OCI-LY3 (cell line): ENCODE data around the gene SPRR3.

Experiments
- H2AFZ ChIP-seq: fragments of 200-600, 300-600 bp; shearing (Covaris generic); 2 replicates; pipeline ENCODE4 v1.6.0; 2014; ENCODE audit warnings: antibody characterized with exemption, low read depth, low read length
- H3K27ac ChIP-seq: fragments of 200-600, 300-600 bp; sonication (generic); 2 replicates; pipeline ENCODE4 v1.5.1; 2014; ENCODE audit warnings: mild to moderate bottlenecking, low read length, moderate library complexity, mixed read lengths
- H3K27me3 ChIP-seq: fragments of 200-600, 300-600 bp; sonication (generic); 2 replicates; pipeline ENCODE4 v1.6.1; 2014; ENCODE audit warnings: low read depth, low read length, mixed read lengths
- H3K36me3 ChIP-seq: fragments of 200-600, 300-600 bp; sonication (generic); replicated peaks from 2 replicates; pipeline ENCODE3; 2014; ENCODE audit warnings: low read depth, low read length, mixed read lengths
- H3K4me1 ChIP-seq: fragments of 300-600, 200-600 bp; sonication (generic); 2 replicates; pipeline ENCODE4 v1.6.1; 2014; ENCODE audit warnings: low read length, mixed read lengths
- H3K4me2 ChIP-seq: fragments of 200-600, 300-600 bp; sonication (generic); 2 replicates; pipeline ENCODE4 v1.6.1; 2014; ENCODE audit warnings: low read length, mixed read lengths
- H3K4me3 ChIP-seq: fragments of 300-600, 200-600 bp; sonication (generic); 2 replicates; pipeline ENCODE4 v1.5.1; 2014; ENCODE audit warnings: antibody characterized with exemption, mild to moderate bottlenecking, low read length, moderate library complexity
- H3K79me2 ChIP-seq: fragments of 300-600, 200-600 bp; shearing (Covaris generic); 2 replicates; pipeline ENCODE4 v1.6.1; 2014; ENCODE audit warnings: mild to moderate bottlenecking, low read length, mixed read lengths
- H3K9ac ChIP-seq: fragments of 300-600, 200-600 bp; shearing (Covaris generic); 2 replicates; pipeline ENCODE4 v1.6.0; 2014; ENCODE audit warnings: mild to moderate bottlenecking, low read length, moderate library complexity
- H3K9me3 ChIP-seq: fragments of 200-600, 300-600 bp; shearing (Covaris generic); 2 replicates; pipeline ENCODE4 v1.6.1; 2014; ENCODE audit warnings: low read length, mixed read lengths; ENCODE audit not compliant: insufficient read depth
- H4K20me1 ChIP-seq: fragments of 200-600, 300-600 bp; sonication (generic); 2 replicates; pipeline ENCODE4 v1.6.1; 2016; ENCODE audit warnings: low read length, mixed read lengths; ENCODE audit not compliant: insufficient read depth
- EZH2phosphoT487 ChIP-seq: fragments of 200-600 bp; shearing (Covaris generic); IDR thresholded peaks from 2 replicates; pipeline ENCODE4 v1.6.1; 2018; ENCODE audit warnings: antibody characterized with exemption, mixed run types, low read depth
- TF ChIP-seq, protein P1 (sequence below): fragments of 200-600, 300-600 bp; sonication (generic); IDR thresholded peaks from 2 replicates; pipeline ENCODE4 v1.5.1; 2014; ENCODE audit warnings: antibody characterized with exemption, low read length, low read depth

Gene SPRR3

DNA sequence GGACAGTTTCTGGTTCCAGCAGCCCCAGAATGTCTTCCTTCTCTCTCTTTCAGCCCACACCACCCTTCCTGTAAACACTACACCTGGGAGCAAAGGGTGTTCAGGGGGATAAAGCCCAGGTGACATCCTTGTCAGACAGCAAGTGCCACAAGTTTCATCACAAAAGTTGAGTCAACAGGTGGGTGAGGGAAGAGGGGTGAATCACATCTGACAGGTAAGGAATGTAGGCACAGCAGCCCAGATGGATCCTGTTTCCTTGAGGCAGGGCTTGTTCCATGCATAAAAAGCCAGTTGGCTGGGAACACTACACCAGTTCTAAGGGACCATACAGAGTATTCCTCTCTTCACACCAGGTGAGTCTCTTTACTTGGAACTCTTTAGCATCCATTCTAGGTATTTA, 29.3 kb downstream of the SPRR3 start, which contains the start of gene SPRR1B:
SPRR1B (plus strand) TSS at position 309 of the 400 bp plus-strand sequence. CDS start 1,143 bp downstream, outside the sequence.
- Histone ChIP-seq H4K20me1 (peaks cover 20% of the 10 kb centered on the region), H3K27me3 (peaks cover 84% of the 10 kb centered on the region), H3K4me1 (peaks cover 27% of the 10 kb centered on the region), H3K9me3 (peaks cover 4% of the 10 kb centered on the region; the same call in 1 of the 2 replicates), H3K9ac (no peak within 1 kb of the TSS), H3K27ac (no peak within 1 kb of the TSS), H3K4me2 (peak within 1 kb of the TSS; percentile 34), H3K4me3 (no peak within 1 kb of the TSS), H3K36me3 (no peaks in the 10 kb centered on the region), H2AFZ (no peak within 1 kb of the TSS), H3K79me2 (no peaks in the 10 kb centered on the region)
- TF ChIP-seq EZH2phosphoT487: no peak
- TF ChIP-seq, protein P1, sequence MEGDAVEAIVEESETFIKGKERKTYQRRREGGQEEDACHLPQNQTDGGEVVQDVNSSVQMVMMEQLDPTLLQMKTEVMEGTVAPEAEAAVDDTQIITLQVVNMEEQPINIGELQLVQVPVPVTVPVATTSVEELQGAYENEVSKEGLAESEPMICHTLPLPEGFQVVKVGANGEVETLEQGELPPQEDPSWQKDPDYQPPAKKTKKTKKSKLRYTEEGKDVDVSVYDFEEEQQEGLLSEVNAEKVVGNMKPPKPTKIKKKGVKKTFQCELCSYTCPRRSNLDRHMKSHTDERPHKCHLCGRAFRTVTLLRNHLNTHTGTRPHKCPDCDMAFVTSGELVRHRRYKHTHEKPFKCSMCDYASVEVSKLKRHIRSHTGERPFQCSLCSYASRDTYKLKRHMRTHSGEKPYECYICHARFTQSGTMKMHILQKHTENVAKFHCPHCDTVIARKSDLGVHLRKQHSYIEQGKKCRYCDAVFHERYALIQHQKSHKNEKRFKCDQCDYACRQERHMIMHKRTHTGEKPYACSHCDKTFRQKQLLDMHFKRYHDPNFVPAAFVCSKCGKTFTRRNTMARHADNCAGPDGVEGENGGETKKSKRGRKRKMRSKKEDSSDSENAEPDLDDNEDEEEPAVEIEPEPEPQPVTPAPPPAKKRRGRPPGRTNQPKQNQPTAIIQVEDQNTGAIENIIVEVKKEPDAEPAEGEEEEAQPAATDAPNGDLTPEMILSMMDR: no peak

DNA sequence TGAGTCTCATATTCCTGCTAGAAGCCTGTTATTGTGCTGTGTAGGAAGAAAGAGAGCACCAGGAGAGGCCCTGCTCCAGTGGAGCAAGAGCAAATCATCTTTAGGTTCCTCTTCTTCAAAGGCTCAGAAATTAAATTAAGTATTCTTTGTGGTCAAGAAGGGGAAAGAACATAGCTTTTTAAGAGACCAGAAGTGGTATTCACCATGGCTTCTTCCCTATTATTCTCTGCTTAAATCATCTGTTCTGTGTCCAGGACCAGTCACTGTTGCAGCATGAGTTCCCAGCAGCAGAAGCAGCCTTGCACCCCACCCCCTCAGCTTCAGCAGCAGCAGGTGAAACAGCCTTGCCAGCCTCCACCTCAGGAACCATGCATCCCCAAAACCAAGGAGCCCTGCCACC, 30.5 kb downstream of the SPRR3 start:
- no peak overlapping the region for H2AFZ ChIP-seq
- H3K27me3 ChIP-seq: peaks cover 87% of the 10 kb centered on the region
- no peak overlapping the region for H3K4me3 ChIP-seq
- H3K9ac ChIP-seq: no peak overlapping the region
- peaks cover 4% of the 10 kb centered on the region; the same call in 1 of the 2 replicates for H3K9me3 ChIP-seq
- peaks cover 20% of the 10 kb centered on the region for H4K20me1 ChIP-seq
- peaks cover 27% of the 10 kb centered on the region for H3K4me1 ChIP-seq
- H3K79me2 ChIP-seq: no peaks in the 10 kb centered on the region
- H3K27ac ChIP-seq: no peak overlapping the region; the same call in 1 of the 2 replicates
- peak overlapping the region; percentile 68 for H3K4me2 ChIP-seq
- H3K36me3 ChIP-seq: no peaks in the 10 kb centered on the region
- TF ChIP-seq, protein P1: no peak
- TF ChIP-seq EZH2phosphoT487: 0 out of 2 replicates have a peak, but pooled peaks have one; percentile 39

DNA sequence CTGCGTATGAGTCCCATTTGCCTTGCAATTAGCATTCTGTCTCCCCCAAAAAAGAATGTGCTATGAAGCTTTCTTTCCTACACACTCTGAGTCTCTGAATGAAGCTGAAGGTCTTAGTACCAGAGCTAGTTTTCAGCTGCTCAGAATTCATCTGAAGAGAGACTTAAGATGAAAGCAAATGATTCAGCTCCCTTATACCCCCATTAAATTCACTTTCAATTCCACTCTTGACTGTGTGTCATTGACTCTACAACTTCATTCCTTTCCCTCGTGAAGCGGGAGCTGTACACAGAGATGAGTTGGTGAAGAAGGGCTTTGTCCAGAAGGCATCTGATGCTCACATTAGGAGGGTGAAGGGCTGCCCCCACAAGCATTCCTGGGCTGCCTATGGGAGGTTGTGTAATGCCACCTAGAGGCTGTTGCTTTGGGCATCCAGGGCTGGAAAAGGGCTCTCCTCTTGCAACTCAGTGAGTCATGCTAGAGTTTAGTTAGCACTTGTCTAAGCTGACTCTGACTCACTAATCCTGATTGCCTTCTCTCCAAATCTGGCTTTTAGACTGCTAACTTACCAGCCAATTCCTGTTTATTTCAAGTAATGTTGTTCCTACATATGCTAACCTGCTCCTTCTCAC, 31.2 kb downstream of the SPRR3 start:
- Histone ChIP-seq H3K27me3 (peaks cover 87% of the 10 kb centered on the region), H2AFZ (no peak overlapping the region), H3K27ac (peak overlapping the region; percentile 19; the same call in 1 of the 2 replicates), H3K79me2 (no peaks in the 10 kb centered on the region), H3K4me1 (peaks cover 27% of the 10 kb centered on the region), H3K9ac (no peak overlapping the region), H3K36me3 (no peaks in the 10 kb centered on the region), H3K9me3 (peaks cover 4% of the 10 kb centered on the region; the same call in 1 of the 2 replicates), H3K4me2 (peak overlapping the region; percentile 68), H3K4me3 (peak overlapping the region; percentile 36; the same call in 1 of the 2 replicates), H4K20me1 (peaks cover 20% of the 10 kb centered on the region)
- TF ChIP-seq, protein P1: peak; percentile 89
- TF ChIP-seq EZH2phosphoT487: no peak

DNA sequence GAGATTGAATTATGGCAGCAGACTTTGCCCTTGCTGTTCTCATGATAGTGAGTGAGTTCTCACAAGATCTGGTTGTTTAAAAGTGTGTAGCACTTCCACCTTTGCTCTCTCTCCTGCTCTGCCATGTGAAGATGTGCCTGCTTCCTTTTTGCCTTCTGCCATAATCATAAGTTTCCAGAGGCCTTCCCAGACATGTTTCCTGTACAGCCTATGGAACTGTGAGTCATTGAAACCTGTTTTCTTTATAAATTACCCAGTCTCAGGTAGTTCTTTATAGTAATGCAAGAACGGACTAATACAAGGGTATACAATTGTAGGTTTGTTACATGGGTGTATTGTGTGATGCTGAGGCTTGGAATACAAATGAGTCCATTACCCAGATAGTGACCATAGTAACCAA, 33.7 kb downstream of the SPRR3 start:
- H3K9me3 ChIP-seq: no peaks in the 10 kb centered on the region
- peaks cover 20% of the 10 kb centered on the region for H4K20me1 ChIP-seq
- no peak for TF ChIP-seq EZH2phosphoT487
- TF ChIP-seq, protein P1: no peak

More for the DNA sequence above, 33.7 kb downstream of the SPRR3 start:
- H3K27me3 ChIP-seq: peaks cover 78% of the 10 kb centered on the region
- H3K4me2 ChIP-seq: no peak overlapping the region
- peaks cover 27% of the 10 kb centered on the region for H3K4me1 ChIP-seq
- H3K27ac ChIP-seq: no peak overlapping the region
- H2AFZ ChIP-seq: no peak overlapping the region
- H3K4me3 ChIP-seq: no peak overlapping the region
- no peak overlapping the region for H3K9ac ChIP-seq
- H3K79me2 ChIP-seq: no peaks in the 10 kb centered on the region
- no peaks in the 10 kb centered on the region for H3K36me3 ChIP-seq
